Aorta (tissue), 5 donors: ENCODE results near the gene TMEM35A. TPM values are rescaled to one million over a fixed set of nuclear protein-coding genes. Genes with fewer than 3 reads are reported as not detected.

ENCODE experiments used
- ATAC-seq: fragments of 200-7000 bp; cut with Tn5 transposase; one replicate; pipeline ENCODE4 v1.9.1; 2022; ENCODE audit warnings: moderate library complexity; ENCODE audit not compliant: low FRiP score
- DNase-seq, 2 donors: peaks; one replicate each; pipeline ENCODE4 v3.0.0-alpha.2; 2020
- H3K27ac ChIP-seq, 2 donors: one replicate each; pipeline ENCODE4 v1.5.1; 2013; ENCODE audit warnings: low read length in 2 of 2, mild to moderate bottlenecking in 2 of 2, moderate library complexity in 2 of 2, control low read depth in 1 of 2, inconsistent platforms in 1 of 2, low read depth in 1 of 2
- H3K27me3 ChIP-seq, 2 donors: one replicate each; pipeline ENCODE4 v1.6.1; 2013; ENCODE audit warnings: control low read depth in 1 of 2, low read length in 1 of 2, mild to moderate bottlenecking in 1 of 2, moderate library complexity in 1 of 2; ENCODE audit not compliant: insufficient read depth in 2 of 2, control insufficient read depth in 1 of 2
- H3K36me3 ChIP-seq, 2 donors: one replicate each; pipeline ENCODE4 v1.6.1; 2013; ENCODE audit warnings: control low read depth in 1 of 2, low read length in 1 of 2, mild to moderate bottlenecking in 1 of 2; ENCODE audit not compliant: insufficient read depth in 2 of 2, control insufficient read depth in 1 of 2
- H3K4me1 ChIP-seq, 2 donors: one replicate each; pipeline ENCODE4 v1.6.1; 2013; ENCODE audit warnings: low read length in 2 of 2, control low read depth in 1 of 2, mild to moderate bottlenecking in 1 of 2, moderate library complexity in 1 of 2; ENCODE audit not compliant: insufficient read depth in 2 of 2, control insufficient read depth in 1 of 2
- H3K4me3 ChIP-seq, 2 donors: one replicate each; pipeline ENCODE4 v1.5.1; 2013; ENCODE audit warnings: low read length in 2 of 2, control low read depth in 1 of 2, mild to moderate bottlenecking in 1 of 2
- H3K9me3 ChIP-seq: one replicate; pipeline ENCODE4 v1.6.1; 2013; ENCODE audit warnings: mild to moderate bottlenecking, low read length; ENCODE audit not compliant: control insufficient read depth
- WGBS, 2 donors: extraction: QIAGEN DNeasy Blood & Tissue Kit; methylation state at CpG; one replicate each; pipeline ENCODE4 v1.1.7; 2013; 5-methylcytosine and 5-hydroxymethylcytosine counted together
- intact Hi-C, 2 donors: fragments of 100-400 bp; cut with DNase I; formaldehyde crosslinking; loops; one replicate each; pipeline versions ENCODE4 v1.14.2 to v1.15.0; 2022
- polyA plus RNA-seq, 2 donors: library from polyadenylated mRNA; stranded (reverse); fragments of 200-250 nt; gene quantifications; one replicate each; pipeline ENCODE4 v1.2.3, GENCODE V29; 2013
- total RNA-seq, 2 donors: library from RNA; stranded (reverse); fragmentation: NEBNext Ultra II Directional; extraction: Animal tissue kit (Norgen Biotek cat#: 25700); gene quantifications; one replicate each; pipeline ENCODE4 v1.2.1, GENCODE V29; 2021
- donor health status: healthy with polysubstance abuse.
- donor health status: Bipolar disorder and iron deficiency.
- donor health status: DM: no; HTN: no; CAD: no.
- donor health status: DM: no; HTN: no; CAD: no.
- donor health status: DM: yes; HTN: yes; CAD: no.

TMEM35A gene
- total and polyA plus RNA-seq, 4 donors, result 2.9 to 3.7 (median 3.4) TPM

- intact Hi-C loops, result no loop called here
- Histone ChIP-seq H3K27ac (no peak overlapping the region), H3K4me1 (no peaks in the 10 kb centered on the region), H3K9me3 (no peaks in the 10 kb centered on the region), H3K36me3 (no peaks in the 10 kb centered on the region), H3K27me3 (no peaks in the 10 kb centered on the region), H3K4me3 (no peak overlapping the region)
- DNase-seq, result no peak
- ATAC-seq, result no peak
These were observed 16.5 kb upstream of the TMEM35A start for GRCh38 chrX:101062176-101062575.

GRCh38 chrX:101071582-101071981 lies 7.1 kb upstream of the TMEM35A start:
- Histone ChIP-seq H3K4me1 (no peaks in the 10 kb centered on the region), H3K9me3 (no peaks in the 10 kb centered on the region), H3K4me3 (no peak overlapping the region), H3K27ac (no peak overlapping the region), H3K27me3 (no peaks in the 10 kb centered on the region), H3K36me3 (no peaks in the 10 kb centered on the region)
- WGBS, 2 donors, result 64 to 68% methylated on average over 3 of the region's 3 CpGs
- ATAC-seq, result no peak
- intact Hi-C loops, result no loop called here
- DNase-seq, result no peak

- H3K27ac ChIP-seq, result no peak overlapping the region
- H3K36me3 ChIP-seq, result no peaks in the 10 kb centered on the region
- no peaks in the 10 kb centered on the region for H3K27me3 ChIP-seq
- H3K9me3 ChIP-seq, result no peaks in the 10 kb centered on the region
- peak overlapping the region; percentile 50 to 63 for H3K4me3 ChIP-seq
- intact Hi-C loops, result no loop called here
- no peak for ATAC-seq
- WGBS, 2 donors, result 7 to 25% methylated on average over 8 of the region's 8 CpGs
- DNase-seq, result no peak
- H3K4me1 ChIP-seq, result no peaks in the 10 kb centered on the region
These were observed 1.1 kb downstream of the TMEM35A start for GRCh38 chrX:101079736-101080270.

- ATAC-seq, result no peak
- H3K4me1 ChIP-seq, result no peaks in the 10 kb centered on the region
- no peak overlapping the region for H3K4me3 ChIP-seq
- H3K36me3 ChIP-seq, result no peaks in the 10 kb centered on the region
- no peak overlapping the region for H3K27ac ChIP-seq
- no peaks in the 10 kb centered on the region for H3K9me3 ChIP-seq
- 42 to 50% methylated on average over 3 of the region's 3 CpGs for WGBS, 2 donors
- no peak for DNase-seq
- intact Hi-C loops, result no loop called here
- H3K27me3 ChIP-seq, result no peaks in the 10 kb centered on the region
These were observed 1.8 kb downstream of the TMEM35A start for GRCh38 chrX:101080326-101081124.

GRCh38 chrX:101081231-101081630 lies 2.6 kb downstream of the TMEM35A start:
- WGBS, 2 donors, result 45 to 54% methylated on average over 3 of the region's 3 CpGs
- H3K27ac ChIP-seq, result no peak overlapping the region
- H3K4me1 ChIP-seq, result no peaks in the 10 kb centered on the region
- no peaks in the 10 kb centered on the region for H3K9me3 ChIP-seq
- ATAC-seq (no peak), DNase-seq (no peak)
- H3K4me3 ChIP-seq, result no peak overlapping the region
- intact Hi-C loops, result no loop called here
- no peaks in the 10 kb centered on the region for H3K27me3 ChIP-seq
- H3K36me3 ChIP-seq, result no peaks in the 10 kb centered on the region

- no peaks in the 10 kb centered on the region for H3K4me1 ChIP-seq
- no peak for ATAC-seq
- 90 to 96% methylated on average over 1 of the region's 1 CpG for WGBS, 2 donors
These were observed 13.1 kb downstream of the TMEM35A start for GRCh38 chrX:101091817-101092216.

GRCh38 chrX:101097546-101098453 lies 19.1 kb downstream of the TMEM35A start, which contains the start of gene CENPI:
TSS of gene CENPI (plus strand) at chrX:101098204. CDS start at chrX:101101071, 2,867 bp downstream.
- WGBS, 2 donors, result 0 to 36% methylated on average over 48 of the region's 48 CpGs
- H3K4me1 ChIP-seq, result no peaks in the 10 kb centered on the region
- ATAC-seq (peak; percentile 99), DNase-seq (peak; percentile 95 to 97)
- H3K27me3 ChIP-seq, result no peaks in the 10 kb centered on the region
- H3K36me3 ChIP-seq, result peaks cover 0 to 1% of the 10 kb centered on the region in 2 donors
- H3K4me3 ChIP-seq, result peak within 1 kb of the TSS in 1 of 2 donors; percentile 48
- H3K9me3 ChIP-seq, result no peaks in the 10 kb centered on the region
- peak within 1 kb of the TSS in 1 of 2 donors; percentile 71 for H3K27ac ChIP-seq
- intact Hi-C loops, result loop anchor here (5.0 kb wide), 1 partner anchor 45 kb away; the partner anchor contains the start of gene TRMT2B (in 2 of the 2)

More at GRCh38 chrX:101091817-101092216, 13.1 kb downstream of the TMEM35A start:
- Histone ChIP-seq H3K27ac (no peak overlapping the region), H3K4me3 (no peak overlapping the region), H3K9me3 (no peaks in the 10 kb centered on the region), H3K27me3 (no peaks in the 10 kb centered on the region), H3K36me3 (peaks cover 0 to 1% of the 10 kb centered on the region in 2 donors)
- no peak for DNase-seq
- intact Hi-C loops, result no loop called here

- H3K27ac ChIP-seq, result no peak overlapping the region
- 92 to 94% methylated on average over 4 of the region's 4 CpGs for WGBS, 2 donors
- H3K9me3 ChIP-seq, result no peaks in the 10 kb centered on the region
- intact Hi-C loops, result no loop called here
- no peaks in the 10 kb centered on the region for H3K4me1 ChIP-seq
- no peaks in the 10 kb centered on the region for H3K36me3 ChIP-seq
- ATAC-seq, result no peak
- DNase-seq, result no peak
- H3K4me3 ChIP-seq, result no peak overlapping the region
- H3K27me3 ChIP-seq, result no peaks in the 10 kb centered on the region
These were observed 29.6 kb downstream of the TMEM35A start for GRCh38 chrX:101108284-101108683.
